MCF 10A (cell line): ENCODE data around the gene MFSD6. TPM values are rescaled to one million over a fixed set of nuclear protein-coding genes. Genes with fewer than 3 reads are reported as not detected.

Experiments
- BruUV-seq: library from RNA; stranded (reverse); fragments of 400-500 nt; replicated peaks from 2 replicates; lab custom pipeline; 2021; lab: Mats Ljungman, UMichigan
- CTCF ChIA-PET: fragments of 300-600 bp; sonication (Branson Sonifier 250); formaldehyde crosslinking; extraction: SDS; loops from one replicate; lab custom pipeline; 2021; ENCODE audit warnings: antibody characterized with exemption, inconsistent platforms; lab: Yijun Ruan, JAX
- POLR2A ChIA-PET: fragments of 300-600, 350-650 bp; sonication (Branson Sonifier 250); formaldehyde crosslinking; extraction: SDS; loops from one replicate; lab custom pipeline; 2020; ENCODE audit warnings: antibody characterized with exemption, inconsistent platforms; lab: Yijun Ruan, JAX
- DNase-seq: peaks from one replicate; pipeline ENCODE4 v3.0.0-alpha.2; 2018; ENCODE audit not compliant: unreplicated experiment
- H3K27ac Mint-ChIP-seq: one replicate; pipeline ENCODE4 v1.8.0; 2022; ENCODE audit warnings: mild to moderate bottlenecking, low read depth, mixed read lengths; ENCODE audit not compliant: unreplicated experiment
- H3K27me3 Mint-ChIP-seq: one replicate; pipeline ENCODE4 v1.8.0; 2022; ENCODE audit warnings: mixed read lengths; ENCODE audit not compliant: insufficient read depth, unreplicated experiment
- H3K36me3 Mint-ChIP-seq: one replicate; pipeline ENCODE4 v1.8.0; 2022; ENCODE audit warnings: mild to moderate bottlenecking, moderate library complexity, mixed read lengths; ENCODE audit not compliant: insufficient read depth, unreplicated experiment
- H3K4me1 Mint-ChIP-seq: one replicate; pipeline ENCODE4 v1.8.0; 2022; ENCODE audit warnings: mixed read lengths; ENCODE audit not compliant: insufficient read depth, unreplicated experiment
- H3K4me3 Mint-ChIP-seq: one replicate; pipeline ENCODE4 v1.8.0; 2022; ENCODE audit warnings: mild to moderate bottlenecking, moderate library complexity, mixed read lengths; ENCODE audit not compliant: unreplicated experiment
- H3K9me3 Mint-ChIP-seq: one replicate; pipeline ENCODE4 v1.8.0; 2022; ENCODE audit warnings: mixed read lengths; ENCODE audit not compliant: unreplicated experiment
- CTCF ChIP-seq: fragments of 200-600 bp; IDR thresholded peaks from one replicate; pipeline ENCODE4 v1.8.0; 2022; ENCODE audit warnings: antibody characterized with exemption, mild to moderate bottlenecking; ENCODE audit not compliant: unreplicated experiment
- intact Hi-C: fragments of 100-400 bp; cut with micrococcal nuclease; formaldehyde crosslinking; loops from 2 replicates; pipeline ENCODE4 v1.14.1; 2022
- total RNA-seq: library from RNA; stranded (reverse); gene quantifications from 2 replicates; pipeline ENCODE4 v1.2.3, GENCODE V29; 2022

MFSD6 gene
- total RNA-seq, 1 experiment from 2014 or later, result 19.7 TPM

GRCh38 chr2:190407246-190407661 is 901 bp upstream of the MFSD6 start:
- intact Hi-C loops, result loop anchor here (5.0 kb wide), 1 partner anchor 60 kb away; no protein-coding TSS in a partner anchor
- no peaks in the 10 kb centered on the region for H3K36me3 Mint-ChIP-seq
- POLR2A ChIA-PET, result interaction anchor here (0.6 to 1.3 kb wide), 8 partner anchors 9 to 333 kb away, joined by 3 to 6 read pairs (median 3); no protein-coding TSS in a partner anchor
- H3K27me3 Mint-ChIP-seq, result no peaks in the 10 kb centered on the region
- BruUV-seq, result no TSS peak
- H3K4me1 Mint-ChIP-seq, result peaks cover 8% of the 10 kb centered on the region
- no peak for TF ChIP-seq CTCF
- peak overlapping the region; percentile 72 for H3K4me3 Mint-ChIP-seq
- H3K27ac Mint-ChIP-seq, result no peak overlapping the region
- H3K9me3 Mint-ChIP-seq, result no peaks in the 10 kb centered on the region
- no peak for DNase-seq
- CTCF ChIA-PET, result interaction anchor here (0.7 to 1.2 kb wide), 3 partner anchors 24 to 273 kb away, joined by 3 to 5 read pairs (median 3); no protein-coding TSS in a partner anchor

- BruUV-seq, result no TSS peak
Observed at GRCh38 chr2:190408538-190409271, 550 bp downstream of the MFSD6 start.

DNA sequence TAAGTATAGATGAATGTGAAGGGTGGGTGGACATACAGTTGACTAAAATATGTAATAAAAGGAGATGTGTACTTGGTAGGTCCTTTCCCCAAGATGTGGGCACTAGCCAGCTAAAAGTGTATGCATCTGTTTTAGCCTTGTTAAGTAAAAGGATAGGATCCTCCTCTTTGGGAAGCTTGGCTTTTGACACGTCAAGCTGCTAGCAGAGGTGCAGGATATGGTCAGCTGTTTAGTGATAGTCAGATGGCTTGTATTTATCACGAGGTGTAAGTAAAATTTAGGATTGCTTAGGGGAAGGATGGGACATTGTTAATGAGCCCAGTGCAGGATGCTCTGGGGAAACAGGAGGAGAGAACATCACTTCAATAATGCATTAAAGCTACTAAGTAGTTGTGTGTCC is 1.5 kb downstream of the MFSD6 start:
- CTCF ChIA-PET, result interaction anchor here (0.7 kb wide), 1 partner anchor 92 kb away, joined by 3 read pairs; no protein-coding TSS in a partner anchor
- POLR2A ChIA-PET, result interaction anchor here (0.6 to 1.4 kb wide), 8 partner anchors 9 to 646 kb away, joined by 3 to 6 read pairs (median 3); no protein-coding TSS in a partner anchor
- intact Hi-C loops, result loop anchor here (5.0 kb wide), 1 partner anchor 58 kb away; no protein-coding TSS in a partner anchor
- BruUV-seq, result no TSS peak
- TF ChIP-seq CTCF, result no peak
- H3K36me3 Mint-ChIP-seq, result no peaks in the 10 kb centered on the region
- DNase-seq, result no peak
- no peak overlapping the region for H3K27ac Mint-ChIP-seq
- H3K4me3 Mint-ChIP-seq, result peak overlapping the region; percentile 72
- peaks cover 20% of the 10 kb centered on the region for H3K4me1 Mint-ChIP-seq
- H3K9me3 Mint-ChIP-seq, result no peaks in the 10 kb centered on the region
- H3K27me3 Mint-ChIP-seq, result no peaks in the 10 kb centered on the region

More at GRCh38 chr2:190408538-190409271, 550 bp downstream of the MFSD6 start:
- peak; percentile 46 for DNase-seq
- Mint-ChIP-seq H3K4me3 (peak overlapping the region; percentile 72), H3K4me1 (peaks cover 18% of the 10 kb centered on the region), H3K27me3 (no peaks in the 10 kb centered on the region), H3K9me3 (no peaks in the 10 kb centered on the region), H3K27ac (peak overlapping the region; percentile 13), H3K36me3 (no peaks in the 10 kb centered on the region)
- ChIA-PET POLR2A (interaction anchor here (0.6 to 1.4 kb wide), 3 partner anchors 10 to 79 kb away, joined by 3 read pairs; no protein-coding TSS in a partner anchor), CTCF (no interaction called here)
- intact Hi-C loops, result loop anchor here (5.0 kb wide), 1 partner anchor 59 kb away; no protein-coding TSS in a partner anchor
- no peak for TF ChIP-seq CTCF

DNA sequence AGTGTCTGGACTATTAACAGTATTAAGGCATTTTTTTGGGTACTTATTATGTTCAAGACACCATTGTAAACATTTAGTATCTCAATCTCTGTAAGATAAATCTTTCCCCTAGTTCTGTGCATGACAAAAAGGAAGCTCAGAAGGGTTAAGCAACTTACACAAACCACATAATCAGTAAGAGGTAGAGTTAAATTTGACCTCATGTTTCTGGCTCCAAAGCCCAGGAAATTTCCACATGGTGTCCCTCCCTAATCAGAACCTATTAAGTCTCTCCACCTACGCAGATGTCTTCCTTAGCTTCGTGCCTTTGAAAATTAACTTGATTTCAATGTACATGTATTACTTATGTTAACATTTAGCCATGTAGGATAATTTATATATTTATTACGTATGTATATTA is 2.0 kb downstream of the MFSD6 start:
- BruUV-seq, result no TSS peak
- no peaks in the 10 kb centered on the region for H3K9me3 Mint-ChIP-seq
- no peak for TF ChIP-seq CTCF
- no peaks in the 10 kb centered on the region for H3K36me3 Mint-ChIP-seq
- peaks cover 20% of the 10 kb centered on the region for H3K4me1 Mint-ChIP-seq
- ChIA-PET CTCF (interaction anchor here (0.5 kb wide), 1 partner anchor 27 kb away, joined by 3 read pairs; no protein-coding TSS in a partner anchor), POLR2A (interaction anchor here (0.5 to 1.3 kb wide), 9 partner anchors 8 to 647 kb away, joined by 3 to 6 read pairs (median 3); no protein-coding TSS in a partner anchor)
- H3K27ac Mint-ChIP-seq, result no peak overlapping the region
- H3K4me3 Mint-ChIP-seq, result no peak overlapping the region
- no peaks in the 10 kb centered on the region for H3K27me3 Mint-ChIP-seq
- intact Hi-C loops, result no loop called here
- no peak for DNase-seq
